GM12878 (cell line): Measurements from ENCODE around the gene SUSD6. TPM values are rescaled to one million over a fixed set of nuclear protein-coding genes. Genes with fewer than 3 reads are reported as not detected.

ENCODE experiments used
- ATAC-seq: fragments of 200-7000 bp; cut with Tn5 transposase; 3 replicates; pipeline ENCODE4 v1.9.1; 2020; ENCODE audit warnings: mild to moderate bottlenecking, moderate library complexity
- BruUV-seq: library from RNA; stranded (reverse); fragments of 400-500 nt; replicated peaks from 2 replicates; lab custom pipeline; 2021; lab: Mats Ljungman, UMichigan
- CTCF ChIA-PET: fragments of 300-600 bp; sonication (Branson Sonifier 250); formaldehyde crosslinking; extraction: SDS; loops from one replicate; lab custom pipeline; 2021; ENCODE audit warnings: inconsistent platforms; lab: Yijun Ruan, JAX
- POLR2A ChIA-PET: fragments of 350-600 bp; formaldehyde crosslinking; extraction: SDS; loops from one replicate; lab custom pipeline; 2021; ENCODE audit warnings: inconsistent platforms; lab: Charles Lee
- RAD21 ChIA-PET: fragments of 300-600 bp; sonication (Branson Sonifier 250); formaldehyde crosslinking; loops from one replicate; lab custom pipeline; 2023; ENCODE audit warnings: antibody characterized with exemption; ENCODE audit not compliant: unreplicated experiment; lab: Charles Lee
- SMC1A ChIA-PET: fragments of 300-600 bp; sonication (Branson Sonifier 250); formaldehyde crosslinking; loops from one replicate; lab custom pipeline; 2023; ENCODE audit not compliant: unreplicated experiment, uncharacterized antibody; lab: Charles Lee
- DNase-seq: peaks from one replicate; pipeline ENCODE4 v3.0.0-alpha.2; 2011; ENCODE audit warnings: low read depth, low spot score
- FAIRE-seq: peaks from 3 replicates; lab custom pipeline; 2011; peaks lifted over from hg19 to GRCh38; lab: Jason Lieb, UNC
- H2AFZ ChIP-seq: 2 replicates; pipeline ENCODE4 v1.6.0; 2011; ENCODE audit warnings: low read depth, low read length, control low read depth; ENCODE audit not compliant: control insufficient read depth
- H3K27ac ChIP-seq: 2 replicates; pipeline ENCODE4 v1.5.1; 2011; ENCODE audit warnings: control low read depth; ENCODE audit not compliant: control insufficient read depth, insufficient read depth
- H3K27me3 ChIP-seq, 2 experiments: replicated peaks in 1 of 2; 2 replicates each; pipeline versions ENCODE4 v1.6.0 to v1.6.1; 2011; ENCODE audit warnings: low read length in 1 of 2; ENCODE audit not compliant: control insufficient read depth in 2 of 2, insufficient read depth in 2 of 2
- H3K36me3 ChIP-seq, 2 experiments: 2 replicates each; pipeline ENCODE4 v1.5.1; 2011; ENCODE audit warnings: low read length in 1 of 2; ENCODE audit not compliant: control insufficient read depth in 2 of 2, insufficient read depth in 2 of 2
- H3K4me1 ChIP-seq: 2 replicates; pipeline ENCODE4 v1.6.1; 2011; ENCODE audit warnings: mild to moderate bottlenecking, low read length, moderate library complexity, mixed read lengths; ENCODE audit not compliant: control insufficient read depth, insufficient read depth
- H3K4me2 ChIP-seq: 2 replicates; pipeline ENCODE4 v1.6.0; 2011; ENCODE audit warnings: control low read depth; ENCODE audit not compliant: control insufficient read depth, insufficient read depth
- H3K4me3 ChIP-seq: fragments of 200-600 bp; sonication (generic); 2 replicates; pipeline ENCODE4 v1.5.1; 2016
- H3K79me2 ChIP-seq: 2 replicates; pipeline ENCODE4 v1.6.0; 2011; ENCODE audit warnings: low read length; ENCODE audit not compliant: control insufficient read depth, insufficient read depth
- H3K9ac ChIP-seq: 2 replicates; pipeline ENCODE4 v1.8.0; 2011; ENCODE audit warnings: low read length, control low read depth, mixed read lengths; ENCODE audit not compliant: control insufficient read depth, insufficient read depth
- H3K9me3 ChIP-seq: replicated peaks from 3 replicates; pipeline ENCODE4 v1.5.1; 2011; ENCODE audit warnings: mild to moderate bottlenecking, low read length; ENCODE audit not compliant: control insufficient read depth, insufficient read depth
- H4K20me1 ChIP-seq: 2 replicates; pipeline ENCODE4 v1.6.0; 2011; ENCODE audit not compliant: control insufficient read depth, insufficient read depth
- FOXK2 ChIP-seq: fragments of 450-650 bp; IDR thresholded peaks from 2 replicates; pipeline ENCODE4 v1.6.1; 2017; ENCODE audit warnings: mild to moderate bottlenecking, moderate library complexity
- NFIC ChIP-seq: IDR thresholded peaks from 2 replicates; pipeline ENCODE4 v1.6.1; 2012; ENCODE audit warnings: low read depth, mild to moderate bottlenecking, inconsistent platforms, low read length, moderate library complexity
- PAX8 ChIP-seq: fragments of 450-650 bp; IDR thresholded peaks from 2 replicates; pipeline ENCODE4 v1.6.1; 2017; ENCODE audit warnings: mild to moderate bottlenecking, moderate library complexity
- RAD21 ChIP-seq: IDR thresholded peaks from 2 replicates; pipeline ENCODE4 v1.6.1; 2011; ENCODE audit warnings: mild to moderate bottlenecking, low read depth, low read length, moderate library complexity; ENCODE audit not compliant: insufficient read depth
- WGBS: methylation state at CpG from one replicate; pipeline ENCODE4 v1.1.6; 2016; ENCODE audit warnings: low lambda C conversion rate; ENCODE audit not compliant: insufficient replicate concordance, insufficient coverage; ENCODE audit errors: missing lambda C conversion rate; 5-methylcytosine and 5-hydroxymethylcytosine counted together
- in situ Hi-C: fragments of 300-500 bp; cut with MboI; formaldehyde crosslinking; loops from 9 replicates; pipeline ENCODE4 v1.14.3; 2018; ENCODE audit warnings: mixed read lengths
- intact Hi-C: fragments of 100-400 bp; cut with micrococcal nuclease; formaldehyde crosslinking; loops from one replicate; pipeline ENCODE4 v1.14.2; 2022; ENCODE audit not compliant: unreplicated experiment
- polyA plus RNA-seq, 11 experiments: library from polyadenylated mRNA; depleted of rRNA in 4 of 11; unstranded in 6 of 11; stranded (reverse) in 5 of 11; fragments of >200 nt; fragmentation: Nextera tagmentation in 4 of 11; fragmentation: Illumina TruSeq in 1 of 11; extraction: Ambion mirVana in 4 of 11; extraction: Trizol in 1 of 11; gene quantifications; 1 replicate in 1 of 11; 2 replicates in 10 of 11; pipeline versions ENCODE4 v1.2.1 to v1.2.3, GENCODE V29; 2011 to 2016; ENCODE audit warnings: inconsistent platforms in 2 of 11, missing spikeins in 2 of 11, low read depth in 1 of 11
- total RNA-seq, 4 experiments: library from RNA; depleted of rRNA in 3 of 4; stranded (reverse); fragments of >200 nt in 3 of 4; fragmentation: Illumina TruSeq in 1 of 4; extraction: Trizol in 1 of 4; gene quantifications; 2 replicates each; pipeline versions ENCODE4 v1.2.1 to v1.2.3, GENCODE V29; 2013 to 2021
- TF ChIP-seq, protein P1 (sequence below), 3 experiments: IDR thresholded peaks in 2 of 3; conservative IDR thresholded peaks in 1 of 3; 2 replicates each; pipeline ENCODE4 v1.5.1; 2011; ENCODE audit warnings: low read depth in 3 of 3, low read length in 3 of 3, mild to moderate bottlenecking in 3 of 3, control low read depth in 2 of 3, moderate library complexity in 2 of 3, inconsistent platforms in 1 of 3, mixed read lengths in 1 of 3; ENCODE audit not compliant: control insufficient read depth in 2 of 3, insufficient read depth in 1 of 3; ENCODE audit errors: extremely low read depth in 1 of 3

The SUSD6 gene
- total and polyA plus RNA-seq, 10 of the 15 experiments (the other 5 are each of a cell fraction or from before 2014, with no cell fraction given) = 6.6 to 39.8 (median 20.2) TPM

DNA sequence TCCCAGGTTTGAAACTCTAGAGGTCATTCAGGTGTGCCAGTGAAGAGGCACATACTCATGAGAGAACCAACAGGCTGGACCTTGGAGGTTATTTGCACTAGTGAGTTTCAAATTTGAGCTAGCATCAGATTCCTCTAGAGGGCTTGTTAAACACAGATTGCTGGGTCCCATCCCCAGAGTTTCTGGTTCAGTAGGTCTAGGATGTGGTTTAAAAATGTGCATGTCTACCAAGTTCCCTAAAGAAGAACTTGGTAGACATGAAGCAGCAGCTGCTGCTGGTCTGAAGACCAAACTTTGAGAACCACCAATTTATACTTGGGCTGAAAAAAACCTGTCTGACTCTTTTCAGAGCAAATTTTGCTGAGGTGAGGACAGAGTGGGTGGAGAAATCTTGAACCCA is 61.7 kb downstream of the SUSD6 start (continued):
- TF ChIP-seq NFIC = peak; percentile 54

DNA sequence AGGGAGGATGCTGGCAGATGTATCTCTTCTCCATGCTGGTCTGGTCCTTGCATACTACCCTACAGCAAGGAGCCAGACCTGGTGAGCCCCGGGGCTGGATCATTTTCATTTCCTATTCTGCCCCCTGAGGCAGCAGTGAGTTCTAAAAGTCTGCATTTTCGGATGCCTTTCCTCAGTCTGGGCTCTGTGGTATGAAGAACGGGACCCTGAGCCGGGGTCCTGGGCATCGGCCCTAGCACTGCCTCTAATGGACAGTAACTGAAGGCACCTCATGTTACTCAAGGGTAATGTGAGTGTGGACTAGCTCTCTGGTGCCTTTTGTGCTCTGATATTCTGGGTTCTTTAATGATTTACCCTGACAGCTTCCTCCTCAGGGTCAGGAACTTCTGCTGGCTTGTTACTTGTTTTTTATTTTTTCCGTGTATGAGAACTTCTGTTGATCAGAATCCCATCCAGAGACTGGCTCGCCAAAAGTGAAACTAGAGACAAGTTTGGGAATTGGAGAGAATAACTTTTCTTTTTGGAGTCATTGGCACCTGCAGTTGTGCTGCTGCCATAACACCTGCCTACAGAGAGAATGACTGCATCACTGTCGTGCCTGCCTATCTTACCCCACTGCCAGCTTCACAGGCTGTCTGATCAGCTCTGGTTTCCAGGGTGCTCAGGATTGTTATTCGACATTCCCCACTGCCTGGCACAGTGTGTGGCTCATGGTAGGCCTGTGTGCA is 62.3 kb downstream of the SUSD6 start:
- RAD21 ChIA-PET = interaction anchor here (1.0 to 2.9 kb wide), 10 partner anchors 11 to 67 kb away, joined by 3 to 15 read pairs (median 5); partner anchors contain the start of gene SUSD6
- DNase-seq = no peak
- intact Hi-C loops = loop anchor here (2.0 kb wide), 3 partner anchors 21 to 59 kb away; no protein-coding TSS in a partner anchor
- Histone ChIP-seq H3K4me2 (peak overlapping the region; percentile 82), H3K27me3 (no peaks in the 10 kb centered on the region), H2AFZ (no peak overlapping the region), H3K36me3 (peaks cover 5 to 12% of the 10 kb centered on the region in 2 experiments; a peak in 3 of 4 replicates), H3K79me2 (peaks cover 82% of the 10 kb centered on the region), H3K27ac (peak overlapping the region; percentile 77), H3K4me3 (no peak overlapping the region), H3K9ac (peak overlapping the region; percentile 40), H4K20me1 (peaks cover 8% of the 10 kb centered on the region; the same call in 1 of the 2 replicates), H3K4me1 (peaks cover 72% of the 10 kb centered on the region), H3K9me3 (no peaks in the 10 kb centered on the region)
- 20% methylated on average over 9 of the region's 9 CpGs for WGBS
- CTCF ChIA-PET = interaction anchor here (0.8 to 2.5 kb wide), 8 partner anchors 11 to 69 kb away, joined by 3 to 10 read pairs (median 4); no protein-coding TSS in a partner anchor
- SMC1A ChIA-PET = interaction anchor here (0.7 to 4.9 kb wide), 21 partner anchors 9 to 93 kb away, joined by 3 to 45 read pairs (median 4); no protein-coding TSS in a partner anchor
- TF ChIP-seq RAD21 = peak; percentile 25; the same call in 1 of the 2 replicates
- TF ChIP-seq, protein P1, sequence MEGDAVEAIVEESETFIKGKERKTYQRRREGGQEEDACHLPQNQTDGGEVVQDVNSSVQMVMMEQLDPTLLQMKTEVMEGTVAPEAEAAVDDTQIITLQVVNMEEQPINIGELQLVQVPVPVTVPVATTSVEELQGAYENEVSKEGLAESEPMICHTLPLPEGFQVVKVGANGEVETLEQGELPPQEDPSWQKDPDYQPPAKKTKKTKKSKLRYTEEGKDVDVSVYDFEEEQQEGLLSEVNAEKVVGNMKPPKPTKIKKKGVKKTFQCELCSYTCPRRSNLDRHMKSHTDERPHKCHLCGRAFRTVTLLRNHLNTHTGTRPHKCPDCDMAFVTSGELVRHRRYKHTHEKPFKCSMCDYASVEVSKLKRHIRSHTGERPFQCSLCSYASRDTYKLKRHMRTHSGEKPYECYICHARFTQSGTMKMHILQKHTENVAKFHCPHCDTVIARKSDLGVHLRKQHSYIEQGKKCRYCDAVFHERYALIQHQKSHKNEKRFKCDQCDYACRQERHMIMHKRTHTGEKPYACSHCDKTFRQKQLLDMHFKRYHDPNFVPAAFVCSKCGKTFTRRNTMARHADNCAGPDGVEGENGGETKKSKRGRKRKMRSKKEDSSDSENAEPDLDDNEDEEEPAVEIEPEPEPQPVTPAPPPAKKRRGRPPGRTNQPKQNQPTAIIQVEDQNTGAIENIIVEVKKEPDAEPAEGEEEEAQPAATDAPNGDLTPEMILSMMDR (IDR thresholded peaks at IDR 0.05 in 2 of 3, conservative IDR thresholded peaks at IDR 0.05 in 1 of 3; ENCODE audit: control insufficient read depth in 2 of 3, extremely low read depth in 1 of 3, insufficient read depth in 1 of 3, low read depth in 3 of 3, low read length in 3 of 3) = peak in 2 of 3 experiments; percentile 15 to 16; a peak in 2 of 6 replicates
- TF ChIP-seq PAX8 = no peak
- no peak for TF ChIP-seq FOXK2
- no peak for FAIRE-seq
- no TSS peak for BruUV-seq
- POLR2A ChIA-PET = interaction anchor here (1.1 to 1.9 kb wide), 5 partner anchors 9 to 61 kb away, joined by 3 to 11 read pairs (median 4); no protein-coding TSS in a partner anchor
- peak; percentile 46 for ATAC-seq
- in situ Hi-C loops = no loop called here
